ENCODE data around the gene STAT4. TPM values are rescaled to one million over a fixed set of nuclear protein-coding genes. Genes with fewer than 3 reads are reported as not detected.

The STAT4 gene
- total RNA-seq, 1 experiment from 2014 or later: 0.33 TPM

DNA sequence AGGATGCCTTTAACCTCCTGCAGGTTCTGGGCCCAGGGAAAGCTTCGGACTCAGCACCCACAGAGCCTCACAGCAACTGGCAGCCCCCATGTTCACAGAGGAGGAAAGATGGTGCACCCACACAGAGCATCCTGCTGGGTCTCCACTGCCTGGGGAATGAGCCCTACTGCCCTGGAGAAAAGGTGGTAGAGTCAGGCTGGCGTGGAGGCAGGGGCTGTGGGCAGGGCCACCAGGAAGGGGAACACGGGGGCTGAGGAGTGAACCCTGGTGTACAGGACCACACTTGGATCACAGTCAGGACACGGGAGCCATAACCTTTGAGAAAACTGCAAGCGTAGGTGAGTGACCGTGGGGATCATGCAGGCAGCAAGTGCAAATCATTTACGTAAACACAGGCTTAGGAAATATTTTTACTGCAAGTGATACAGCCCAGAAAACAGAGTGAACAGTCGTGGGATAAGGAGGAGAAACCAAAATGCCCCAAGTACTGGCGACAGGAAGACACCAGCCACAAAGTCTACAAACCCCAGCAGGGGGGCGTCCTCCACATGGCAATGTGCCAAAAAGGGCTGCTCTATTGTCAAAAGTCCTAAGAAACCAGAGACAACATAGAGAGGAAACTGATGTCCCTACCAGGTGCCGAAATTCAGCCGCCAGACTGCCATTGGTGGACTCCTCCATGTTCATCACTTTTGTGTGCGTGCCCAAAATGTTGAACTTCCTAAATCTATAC is 164.4 kb downstream of the STAT4 start:
- peaks cover 61 to 95% (median 92%) of the 10 kb centered on the region in 3 experiments for H3K36me3 Mint-ChIP-seq (ENCODE audit: insufficient read depth in 1 of 3, low read depth in 3 of 3)
- Histone ChIP-seq H3K27ac (ENCODE audit: insufficient read length, low read depth, low read length) (no peak overlapping the region), H3K23me2 (ENCODE audit: insufficient read length, low read depth, low read length, poor library complexity, severe bottlenecking) (no peaks in the 10 kb centered on the region)

More for the DNA sequence above, 164.4 kb downstream of the STAT4 start:
- no peak overlapping the region for H4K5ac ChIP-seq (ENCODE audit: insufficient read length, low read depth, low read length)
- H3K9me3 Mint-ChIP-seq: no peaks in the 10 kb centered on the region
- no peak overlapping the region for H3K56ac ChIP-seq (ENCODE audit: insufficient read length, low read depth, low read length)
- no peak overlapping the region for H2BK12ac ChIP-seq (ENCODE audit: insufficient read length, low read depth, low read length)
- H2BK120ac ChIP-seq (ENCODE audit: low read depth, low read length, poor library complexity, severe bottlenecking): no peak overlapping the region
- H3K27me3 Mint-ChIP-seq (ENCODE audit: low read depth): no peaks in the 10 kb centered on the region
- no peak overlapping the region for H4K8ac ChIP-seq (replicated peaks; ENCODE audit: insufficient read length, low read depth, low read length)
- H3K23ac ChIP-seq (ENCODE audit: insufficient read length, low read depth, low read length): no peak overlapping the region
- H3K4me1 Mint-ChIP-seq: no peaks in the 10 kb centered on the region
- H3K79me1 ChIP-seq (ENCODE audit: insufficient read depth, low read depth, low read length, poor library complexity, severe bottlenecking): no peaks in the 10 kb centered on the region
- H2BK5ac ChIP-seq (ENCODE audit: insufficient read length, low read length): no peak overlapping the region
- H3K9ac ChIP-seq (ENCODE audit: extremely low read depth, insufficient read length, low read length): no peak overlapping the region
- WGBS (ENCODE audit: extremely low coverage, insufficient read length, low lambda C conversion rate): no CpG with 5 or more reads among the region's 13 CpGs
- no peak for DNase-seq
- no peak overlapping the region for H2BK20ac ChIP-seq (ENCODE audit: low read depth, low read length, poor library complexity, severe bottlenecking)
- no peaks in the 10 kb centered on the region for H4K20me1 ChIP-seq (ENCODE audit: control insufficient read depth, insufficient read depth, insufficient read length)
- H3K27ac Mint-ChIP-seq: no peak overlapping the region
- no peaks in the 10 kb centered on the region for H3K79me2 ChIP-seq (ENCODE audit: insufficient read depth, low read length)
- H3K18ac ChIP-seq (ENCODE audit: insufficient read length, low read depth, low read length): no peak overlapping the region
- no peak overlapping the region for H2AK5ac ChIP-seq (ENCODE audit: insufficient read length, low read length)
- H3K14ac ChIP-seq (ENCODE audit: insufficient read depth, low read length): no peak overlapping the region
- H3K4me1 ChIP-seq (ENCODE audit: insufficient read depth, low read length): no peaks in the 10 kb centered on the region
- no peaks in the 10 kb centered on the region for H3K27me3 ChIP-seq (ENCODE audit: insufficient read depth, low read length)
- H3T11ph ChIP-seq (ENCODE audit: low read length): no peak overlapping the region
- no peak overlapping the region for H3K4me2 ChIP-seq (ENCODE audit: insufficient read depth, insufficient read length, low read length)
- H2BK15ac ChIP-seq (ENCODE audit: low read depth, low read length): no peak overlapping the region
- no peak overlapping the region for H2AFZ ChIP-seq (ENCODE audit: low read length)
- no peak for TF ChIP-seq CTCF (conservative IDR thresholded peaks at IDR 0.05)
- no peak overlapping the region for H3K4ac ChIP-seq (ENCODE audit: low read depth, low read length)
- H4K91ac ChIP-seq (ENCODE audit: insufficient read length, low read depth, low read length): no peak overlapping the region
- H3K9me3 ChIP-seq (ENCODE audit: control insufficient read depth, low read depth, low read length): no peaks in the 10 kb centered on the region
- H3K4me3 Mint-ChIP-seq: no peak overlapping the region
